GM19372 (cell line): Measurements from ENCODE around the gene SLC35C1.

ENCODE experiments used
- ATAC-seq: cut with Tn5 transposase; IDR thresholded peaks from one replicate; pipeline ENCODE4 v1.9.1; 2021; ENCODE audit warnings: mild to moderate bottlenecking, low read depth, moderate library complexity; ENCODE audit not compliant: unreplicated experiment

SLC35C1 gene

DNA sequence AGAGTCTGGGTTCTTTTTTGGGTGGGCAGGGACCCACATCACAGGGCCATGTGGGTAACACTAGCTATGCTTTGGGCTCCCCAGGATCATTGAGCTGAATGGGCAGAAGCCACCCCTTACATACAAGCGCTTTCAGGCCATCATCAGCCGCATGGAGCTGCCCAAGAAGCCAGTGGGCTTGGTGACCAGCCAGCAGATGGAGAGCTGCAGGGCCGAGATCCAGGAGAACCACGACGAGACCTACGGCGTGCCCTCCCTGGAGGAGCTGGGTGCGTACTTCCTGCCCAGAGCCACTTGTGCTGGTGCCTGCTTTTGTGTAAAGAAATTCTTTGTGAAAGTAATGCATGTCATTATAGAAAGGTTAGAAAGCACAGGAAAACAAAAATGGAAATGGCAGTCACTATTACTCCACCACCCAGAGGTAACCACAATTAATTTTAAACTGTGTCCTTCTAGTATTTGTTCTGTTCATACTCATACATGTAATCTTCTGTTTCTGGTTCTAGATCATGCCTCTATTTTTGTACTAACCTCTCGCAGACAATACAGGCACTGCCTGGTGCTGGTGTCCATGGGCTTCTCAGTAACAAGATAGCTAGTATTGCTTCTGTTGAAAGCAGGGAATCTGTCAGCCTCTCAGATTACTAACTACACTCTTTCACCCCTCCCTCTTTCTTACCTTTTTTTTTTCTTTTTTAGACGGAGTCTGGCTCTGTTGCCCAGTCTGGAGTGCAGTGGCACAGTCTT, 56.0 kb downstream of the SLC35C1 start:
- no peak for ATAC-seq
